SK-N-SH treated with all-trans-retinoic acid at 6 μM for 48 hours (cell line): ENCODE data around the gene FCRL6.

ENCODE experiments used
- ATAC-seq: fragments of 200-7000 bp; cut with Tn5 transposase; 3 replicates; pipeline ENCODE4 v1.9.1; 2020; ENCODE audit warnings: mild to moderate bottlenecking, moderate library complexity
- ARNTL ChIP-seq: fragments of 450-650 bp; formaldehyde crosslinking; IDR thresholded peaks from 2 replicates; pipeline ENCODE4 v1.5.0; 2020; ENCODE audit warnings: low read depth, mild to moderate bottlenecking, moderate library complexity, borderline replicate concordance
- BACH2 ChIP-seq: fragments of 250-450 bp; sonication (Bioruptor Pico); IDR thresholded peaks from 2 replicates; pipeline ENCODE4 v1.9.0; 2021; ENCODE audit warnings: mild to moderate bottlenecking, borderline replicate concordance
- CREB5 ChIP-seq: fragments of 250-450 bp; sonication (Bioruptor Pico); IDR thresholded peaks from 2 replicates; pipeline ENCODE4 v1.5.1; 2020; ENCODE audit warnings: low read depth, mild to moderate bottlenecking, moderate library complexity
- CSDC2 ChIP-seq: fragments of 250-450 bp; sonication (Bioruptor Pico); IDR thresholded peaks from 2 replicates; pipeline ENCODE4 v1.5.0; 2020; ENCODE audit warnings: mild to moderate bottlenecking, moderate library complexity
- CSRNP3 ChIP-seq: fragments of 250-450 bp; sonication (Bioruptor Pico); IDR thresholded peaks from 2 replicates; pipeline ENCODE4 v1.5.1; 2021; ENCODE audit warnings: mild to moderate bottlenecking, moderate library complexity
- ESRRG ChIP-seq: fragments of 250-450 bp; sonication (Bioruptor Pico); IDR thresholded peaks from 2 replicates; pipeline ENCODE4 v1.6.1; 2021; ENCODE audit warnings: mild to moderate bottlenecking
- GLIS3 ChIP-seq: fragments of 250-450 bp; sonication (Bioruptor Pico); IDR thresholded peaks from 2 replicates; pipeline ENCODE4 v1.5.0; 2020; ENCODE audit warnings: mild to moderate bottlenecking, moderate library complexity
- ISL1 ChIP-seq: fragments of 250-450 bp; sonication (Bioruptor Pico); IDR thresholded peaks from 2 replicates; pipeline ENCODE4 v2.1.2; 2022; ENCODE audit warnings: mild to moderate bottlenecking, moderate library complexity
- OSR1 ChIP-seq: fragments of 250-450 bp; sonication (Bioruptor Pico); IDR thresholded peaks from 2 replicates; pipeline ENCODE4 v1.8.0; 2022; ENCODE audit warnings: moderate library complexity, mild to moderate bottlenecking, inconsistent platforms
- PATZ1 ChIP-seq: fragments of 250-450 bp; sonication (Bioruptor Pico); IDR thresholded peaks from 2 replicates; pipeline ENCODE4 v1.8.0; 2020; ENCODE audit warnings: mild to moderate bottlenecking, moderate library complexity, borderline replicate concordance
- POU6F1 ChIP-seq: fragments of 250-450 bp; sonication (Bioruptor Pico); IDR thresholded peaks from 2 replicates; pipeline ENCODE4 v1.8.0; 2021; ENCODE audit warnings: low read depth, mild to moderate bottlenecking, moderate library complexity, borderline replicate concordance
- PPARA ChIP-seq: fragments of 250-450 bp; sonication (Bioruptor Pico); IDR thresholded peaks from 2 replicates; pipeline ENCODE4 v1.5.0; 2020; ENCODE audit warnings: mild to moderate bottlenecking, borderline replicate concordance
- RARB ChIP-seq: fragments of 250-450 bp; sonication (Bioruptor Pico); IDR thresholded peaks from 2 replicates; pipeline ENCODE4 v1.8.0; 2021; ENCODE audit warnings: mild to moderate bottlenecking, moderate library complexity
- SNAI2 ChIP-seq: fragments of 250-450 bp; sonication (Bioruptor Pico); IDR thresholded peaks from 2 replicates; pipeline ENCODE4 v1.5.0; 2020; ENCODE audit warnings: mild to moderate bottlenecking, moderate library complexity
- TCF4 ChIP-seq: fragments of 250-450 bp; sonication (Bioruptor Pico); IDR thresholded peaks from 2 replicates; pipeline ENCODE4 v1.8.0; 2021; ENCODE audit warnings: mild to moderate bottlenecking, moderate library complexity, borderline replicate concordance
- TOX ChIP-seq: fragments of 250-450 bp; sonication (Bioruptor Pico); IDR thresholded peaks from 2 replicates; pipeline ENCODE4 v1.8.0; 2021; ENCODE audit warnings: mild to moderate bottlenecking, moderate library complexity, borderline replicate concordance
- TSHZ2 ChIP-seq: fragments of 250-450 bp; sonication (Bioruptor Pico); IDR thresholded peaks from 2 replicates; pipeline ENCODE4 v1.5.0; 2020; ENCODE audit warnings: mild to moderate bottlenecking, moderate library complexity
- ZC3H10 ChIP-seq: fragments of 250-450 bp; sonication (Bioruptor Pico); IDR thresholded peaks from 2 replicates; pipeline ENCODE4 v1.5.1; 2021; ENCODE audit warnings: mild to moderate bottlenecking, moderate library complexity
- ZFP3 ChIP-seq: fragments of 250-450 bp; sonication (Bioruptor Pico); IDR thresholded peaks from 2 replicates; pipeline ENCODE4 v1.5.0; 2020; ENCODE audit warnings: mild to moderate bottlenecking, moderate library complexity
- ZFP30 ChIP-seq: fragments of 450-650 bp; formaldehyde crosslinking; IDR thresholded peaks from 2 replicates; pipeline ENCODE4 v1.5.0; 2022; ENCODE audit warnings: mild to moderate bottlenecking, moderate library complexity
- ZNF565 ChIP-seq: fragments of 450-650 bp; formaldehyde crosslinking; conservative IDR thresholded peaks from 2 replicates; pipeline ENCODE4 v1.5.0; 2020; ENCODE audit warnings: low read depth, mild to moderate bottlenecking, moderate library complexity
- ZNF70 ChIP-seq: fragments of 450-650 bp; formaldehyde crosslinking; IDR thresholded peaks from 2 replicates; pipeline ENCODE4 v1.5.0; 2020; ENCODE audit warnings: mild to moderate bottlenecking, moderate library complexity
- ZNF8 ChIP-seq: fragments of 450-650 bp; formaldehyde crosslinking; IDR thresholded peaks from 2 replicates; pipeline ENCODE4 v1.5.0; 2020; ENCODE audit warnings: mild to moderate bottlenecking, moderate library complexity

Gene FCRL6

GRCh38 chr1:159849626-159850366, 47.6 kb downstream of the FCRL6 start:
- TF ChIP-seq BACH2 (CRISPR knock-in tag) (no peak), TCF4 (CRISPR knock-in tag) (no peak), ISL1 (no peak), CSDC2 (CRISPR knock-in tag) (no peak), PPARA (CRISPR knock-in tag) (no peak), RARB (CRISPR knock-in tag) (no peak), ZFP30 (CRISPR knock-in tag) (no peak), ZC3H10 (CRISPR knock-in tag) (no peak), CSRNP3 (no peak), ZNF8 (no peak), GLIS3 (CRISPR knock-in tag) (no peak), PATZ1 (CRISPR knock-in tag) (no peak), TOX (CRISPR knock-in tag) (no peak), ZNF565 (CRISPR knock-in tag) (no peak), SNAI2 (CRISPR knock-in tag) (no peak), ZNF70 (CRISPR knock-in tag) (no peak), ARNTL (CRISPR knock-in tag) (no peak), ZFP3 (CRISPR knock-in tag) (no peak), OSR1 (CRISPR knock-in tag) (no peak), CREB5 (CRISPR knock-in tag) (no peak)
- TF ChIP-seq, all 23 proteins: peak for 0
- ATAC-seq, result no peak

- TF ChIP-seq ISL1 (no peak), ZNF8 (no peak), ZNF565 (CRISPR knock-in tag) (no peak), SNAI2 (CRISPR knock-in tag) (no peak), RARB (CRISPR knock-in tag) (no peak), POU6F1 (no peak), TOX (CRISPR knock-in tag) (no peak), OSR1 (CRISPR knock-in tag) (no peak), ZFP30 (CRISPR knock-in tag) (no peak), TSHZ2 (CRISPR knock-in tag) (no peak), ZFP3 (CRISPR knock-in tag) (no peak), CSRNP3 (no peak), PATZ1 (CRISPR knock-in tag) (no peak), CSDC2 (CRISPR knock-in tag) (no peak), BACH2 (CRISPR knock-in tag) (no peak), TCF4 (CRISPR knock-in tag) (no peak), ESRRG (CRISPR knock-in tag) (no peak), ZNF70 (CRISPR knock-in tag) (no peak), GLIS3 (CRISPR knock-in tag) (no peak), PPARA (CRISPR knock-in tag) (no peak)
- no peak for ATAC-seq
Measured at GRCh38 chr1:159851407-159851806, 49.2 kb downstream of the FCRL6 start.
